ENCODE data around the gene RALGAPA1.
A peak's percentile ranks its signal among the peaks of the same experiment; 100 is the strongest.

RALGAPA1 gene

GRCh38 chr14:35819591-35820540, 10.8 kb upstream of the RALGAPA1 start:
- H3K36me3 ChIP-seq (ENCODE audit: insufficient read depth, low read length): no peaks in the 10 kb centered on the region
- H3K4me3 ChIP-seq (ENCODE audit: low read length): no peak overlapping the region
- H3K9me3 ChIP-seq (ENCODE audit: insufficient read depth, low read depth, low read length): no peaks in the 10 kb centered on the region
- WGBS: 95% methylated on average over 32 of the region's 32 CpGs
- no peak overlapping the region for H3K27ac ChIP-seq (ENCODE audit: low read depth, low read length)
- no peak overlapping the region for H3K9ac ChIP-seq (ENCODE audit: low read depth, low read length)
- no peaks in the 10 kb centered on the region for H3K4me1 ChIP-seq (ENCODE audit: insufficient read depth, low read length)
- H3K27me3 ChIP-seq (ENCODE audit: insufficient read depth, low read length): no peaks in the 10 kb centered on the region

GRCh38 chr14:35818346-35819115, 9.4 kb upstream of the RALGAPA1 start:
- Histone ChIP-seq H3K9me3 (ENCODE audit: insufficient read depth, low read depth, low read length) (no peaks in the 10 kb centered on the region), H3K9ac (ENCODE audit: low read depth, low read length) (no peak overlapping the region), H3K36me3 (ENCODE audit: insufficient read depth, low read length) (no peaks in the 10 kb centered on the region), H3K27ac (ENCODE audit: low read depth, low read length) (no peak overlapping the region), H3K4me3 (ENCODE audit: low read length) (no peak overlapping the region), H3K27me3 (ENCODE audit: insufficient read depth, low read length) (no peaks in the 10 kb centered on the region), H3K4me1 (ENCODE audit: insufficient read depth, low read length) (no peaks in the 10 kb centered on the region)
- WGBS: 88% methylated on average over 13 of the region's 13 CpGs

GRCh38 chr14:35814371-35815005, 5.4 kb upstream of the RALGAPA1 start:
- WGBS: 44% methylated on average over 3 of the region's 3 CpGs

GRCh38 chr14:35810963-35811362, 1.9 kb upstream of the RALGAPA1 start:
- Histone ChIP-seq H3K36me3 (ENCODE audit: insufficient read depth, low read length) (no peaks in the 10 kb centered on the region), H3K27ac (ENCODE audit: low read depth, low read length) (no peak overlapping the region), H3K9ac (ENCODE audit: low read depth, low read length) (no peak overlapping the region), H3K27me3 (ENCODE audit: insufficient read depth, low read length) (no peaks in the 10 kb centered on the region), H3K4me1 (ENCODE audit: insufficient read depth, low read length) (peaks cover 15% of the 10 kb centered on the region), H3K9me3 (ENCODE audit: insufficient read depth, low read depth, low read length) (no peaks in the 10 kb centered on the region), H3K4me3 (ENCODE audit: low read length) (no peak overlapping the region)
- 93% methylated on average over 2 of the region's 4 CpGs for WGBS

More at GRCh38 chr14:35814371-35815005, 5.4 kb upstream of the RALGAPA1 start:
- H3K4me1 ChIP-seq (ENCODE audit: insufficient read depth, low read length): no peaks in the 10 kb centered on the region
- H3K27ac ChIP-seq (ENCODE audit: low read depth, low read length): no peak overlapping the region
- no peaks in the 10 kb centered on the region for H3K36me3 ChIP-seq (ENCODE audit: insufficient read depth, low read length)
- no peak overlapping the region for H3K4me3 ChIP-seq (ENCODE audit: low read length)
- no peak overlapping the region for H3K9ac ChIP-seq (ENCODE audit: low read depth, low read length)
- no peaks in the 10 kb centered on the region for H3K27me3 ChIP-seq (ENCODE audit: insufficient read depth, low read length)
- H3K9me3 ChIP-seq (ENCODE audit: insufficient read depth, low read depth, low read length): no peaks in the 10 kb centered on the region

- Histone ChIP-seq H3K4me3 (ENCODE audit: low read length) (peak overlapping the region; percentile 96), H3K4me1 (ENCODE audit: insufficient read depth, low read length) (peaks cover 15% of the 10 kb centered on the region), H3K36me3 (ENCODE audit: insufficient read depth, low read length) (no peaks in the 10 kb centered on the region), H3K9ac (ENCODE audit: low read depth, low read length) (no peak overlapping the region), H3K9me3 (ENCODE audit: insufficient read depth, low read depth, low read length) (no peaks in the 10 kb centered on the region), H3K27ac (ENCODE audit: low read depth, low read length) (no peak overlapping the region), H3K27me3 (ENCODE audit: insufficient read depth, low read length) (no peaks in the 10 kb centered on the region)
- 80% methylated on average over 1 of the region's 2 CpGs for WGBS
These were observed 502 bp upstream of the RALGAPA1 start for GRCh38 chr14:35809597-35809996.

GRCh38 chr14:35808076-35808637, 938 bp downstream of the RALGAPA1 start:
- Histone ChIP-seq H3K4me3 (ENCODE audit: low read length) (peak overlapping the region; percentile 96), H3K9ac (ENCODE audit: low read depth, low read length) (peak overlapping the region; percentile 80; the same call in 1 of the 2 replicates), H3K27me3 (ENCODE audit: insufficient read depth, low read length) (no peaks in the 10 kb centered on the region), H3K36me3 (ENCODE audit: insufficient read depth, low read length) (no peaks in the 10 kb centered on the region), H3K27ac (ENCODE audit: low read depth, low read length) (peak overlapping the region; percentile 92), H3K9me3 (ENCODE audit: insufficient read depth, low read depth, low read length) (no peaks in the 10 kb centered on the region), H3K4me1 (ENCODE audit: insufficient read depth, low read length) (peaks cover 15% of the 10 kb centered on the region)
- under 1% methylated on average over 8 of the region's 11 CpGs for WGBS

GRCh38 chr14:35807131-35807961, 1.7 kb downstream of the RALGAPA1 start:
- 84% methylated on average over 7 of the region's 8 CpGs for WGBS
- H3K4me1 ChIP-seq (ENCODE audit: insufficient read depth, low read length): peaks cover 15% of the 10 kb centered on the region
- no peaks in the 10 kb centered on the region for H3K9me3 ChIP-seq (ENCODE audit: insufficient read depth, low read depth, low read length)
- no peaks in the 10 kb centered on the region for H3K36me3 ChIP-seq (ENCODE audit: insufficient read depth, low read length)
- H3K27ac ChIP-seq (ENCODE audit: low read depth, low read length): no peak overlapping the region
- H3K9ac ChIP-seq (ENCODE audit: low read depth, low read length): no peak overlapping the region
- no peaks in the 10 kb centered on the region for H3K27me3 ChIP-seq (ENCODE audit: insufficient read depth, low read length)
- H3K4me3 ChIP-seq (ENCODE audit: low read length): peak overlapping the region; percentile 96

GRCh38 chr14:35806006-35806907, 2.8 kb downstream of the RALGAPA1 start:
- Histone ChIP-seq H3K36me3 (ENCODE audit: insufficient read depth, low read length) (no peaks in the 10 kb centered on the region), H3K27ac (ENCODE audit: low read depth, low read length) (no peak overlapping the region), H3K27me3 (ENCODE audit: insufficient read depth, low read length) (no peaks in the 10 kb centered on the region), H3K4me3 (ENCODE audit: low read length) (no peak overlapping the region), H3K9ac (ENCODE audit: low read depth, low read length) (no peak overlapping the region), H3K4me1 (ENCODE audit: insufficient read depth, low read length) (peaks cover 15% of the 10 kb centered on the region), H3K9me3 (ENCODE audit: insufficient read depth, low read depth, low read length) (no peaks in the 10 kb centered on the region)
- WGBS: 93% methylated on average over 1 of the region's 2 CpGs

GRCh38 chr14:35797796-35798195, 11.3 kb downstream of the RALGAPA1 start:
- no peaks in the 10 kb centered on the region for H3K4me1 ChIP-seq (ENCODE audit: insufficient read depth, low read length)
- no peaks in the 10 kb centered on the region for H3K36me3 ChIP-seq (ENCODE audit: insufficient read depth, low read length)
- no peak overlapping the region for H3K4me3 ChIP-seq (ENCODE audit: low read length)
- no peak overlapping the region for H3K9ac ChIP-seq (ENCODE audit: low read depth, low read length)
- H3K27ac ChIP-seq (ENCODE audit: low read depth, low read length): no peak overlapping the region
- no peaks in the 10 kb centered on the region for H3K9me3 ChIP-seq (ENCODE audit: insufficient read depth, low read depth, low read length)
- WGBS: 95% methylated on average over 6 of the region's 6 CpGs
- no peaks in the 10 kb centered on the region for H3K27me3 ChIP-seq (ENCODE audit: insufficient read depth, low read length)

Data from HUES64 (cell line).